Gastroesophageal sphincter (tissue), 3 donors: ENCODE measurements around the gene UBR4.

ENCODE experiments used
- POLR2A ChIP-seq, 2 donors: fragments of 450-650 bp; IDR thresholded peaks; one replicate each; pipeline ENCODE4 v1.6.1; 2017; ENCODE audit warnings: antibody characterized with exemption in 2 of 2, mild to moderate bottlenecking in 2 of 2, moderate library complexity in 1 of 2
- POLR2AphosphoS5 ChIP-seq: sonication (generic); formaldehyde crosslinking; IDR thresholded peaks from one replicate; pipeline ENCODE4 v1.6.1; 2017; ENCODE audit warnings: antibody characterized with exemption
- TF ChIP-seq, protein P1 (sequence below), 4 experiments: fragments of 200-600 bp in 2 of 4; fragments of 450-650 bp in 2 of 4; sonication (generic) in 1 of 4; IDR thresholded peaks; one replicate each; pipeline ENCODE4 v1.5.1; 2017 to 2019; ENCODE audit warnings: antibody characterized with exemption in 4 of 4, mild to moderate bottlenecking in 2 of 4, moderate library complexity in 2 of 4

DNA sequence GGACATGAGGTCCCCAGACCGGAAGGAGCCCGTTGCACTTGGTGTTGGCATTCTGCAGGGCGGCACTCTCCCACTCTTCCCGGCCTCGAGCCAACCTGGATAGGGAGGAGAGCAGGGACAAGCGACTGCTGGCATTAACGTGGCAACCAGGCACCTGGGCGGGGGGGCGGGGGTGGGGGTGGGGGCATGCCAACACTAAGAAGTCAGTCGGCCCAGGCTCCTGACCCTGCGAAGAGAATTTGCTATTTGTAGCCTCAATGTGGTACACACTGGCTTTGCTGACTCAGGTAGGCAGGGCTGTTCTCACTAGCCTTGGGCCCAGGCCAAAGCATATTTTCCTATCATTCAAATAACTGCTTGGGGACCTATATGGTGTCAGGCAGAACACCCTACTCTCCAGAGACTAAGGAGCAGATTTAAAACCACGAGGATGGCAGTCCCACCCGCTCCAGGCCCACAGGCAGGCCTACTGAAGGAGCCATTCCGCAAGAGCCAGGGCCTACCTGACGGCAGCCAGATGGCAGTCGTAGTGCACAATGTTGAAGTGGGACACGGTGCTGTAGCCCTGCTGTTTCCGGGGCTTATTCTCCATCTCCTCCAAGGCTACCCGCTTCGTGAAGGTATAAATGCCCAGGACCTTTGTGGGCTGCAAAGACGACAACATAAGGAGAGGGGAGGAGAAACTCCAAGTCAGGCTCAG, 123.7 kb downstream of the UBR4 start:
- TF ChIP-seq, protein P1, sequence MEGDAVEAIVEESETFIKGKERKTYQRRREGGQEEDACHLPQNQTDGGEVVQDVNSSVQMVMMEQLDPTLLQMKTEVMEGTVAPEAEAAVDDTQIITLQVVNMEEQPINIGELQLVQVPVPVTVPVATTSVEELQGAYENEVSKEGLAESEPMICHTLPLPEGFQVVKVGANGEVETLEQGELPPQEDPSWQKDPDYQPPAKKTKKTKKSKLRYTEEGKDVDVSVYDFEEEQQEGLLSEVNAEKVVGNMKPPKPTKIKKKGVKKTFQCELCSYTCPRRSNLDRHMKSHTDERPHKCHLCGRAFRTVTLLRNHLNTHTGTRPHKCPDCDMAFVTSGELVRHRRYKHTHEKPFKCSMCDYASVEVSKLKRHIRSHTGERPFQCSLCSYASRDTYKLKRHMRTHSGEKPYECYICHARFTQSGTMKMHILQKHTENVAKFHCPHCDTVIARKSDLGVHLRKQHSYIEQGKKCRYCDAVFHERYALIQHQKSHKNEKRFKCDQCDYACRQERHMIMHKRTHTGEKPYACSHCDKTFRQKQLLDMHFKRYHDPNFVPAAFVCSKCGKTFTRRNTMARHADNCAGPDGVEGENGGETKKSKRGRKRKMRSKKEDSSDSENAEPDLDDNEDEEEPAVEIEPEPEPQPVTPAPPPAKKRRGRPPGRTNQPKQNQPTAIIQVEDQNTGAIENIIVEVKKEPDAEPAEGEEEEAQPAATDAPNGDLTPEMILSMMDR (IDR thresholded peaks at IDR 0.05), result no peak
- TF ChIP-seq POLR2A (IDR thresholded peaks at IDR 0.05), result no peak
- no peak for TF ChIP-seq POLR2AphosphoS5
